Measurements from ENCODE around the gene LGALSL.

LGALSL gene

GRCh38 chr2:64498438-64498837 lies 44.5 kb downstream of the LGALSL start:
- DNase-seq (ENCODE audit: low spot score) = no peak

GRCh38 chr2:64500549-64500948 lies 46.6 kb downstream of the LGALSL start:
- no peak for DNase-seq (ENCODE audit: low spot score)

GRCh38 chr2:64501946-64502345 lies 48.0 kb downstream of the LGALSL start:
- DNase-seq (ENCODE audit: low spot score) = no peak

GRCh38 chr2:64502860-64503259 lies 48.9 kb downstream of the LGALSL start:
- DNase-seq (ENCODE audit: low spot score) = no peak

- DNase-seq (ENCODE audit: low spot score) = no peak
These were observed 51.1 kb downstream of the LGALSL start for GRCh38 chr2:64504774-64505720.

GRCh38 chr2:64506686-64507085 lies 52.7 kb downstream of the LGALSL start:
- DNase-seq (ENCODE audit: low spot score) = no peak
